ENCODE data around the gene CHMP3. TPM values are rescaled to one million over a fixed set of nuclear protein-coding genes. Genes with fewer than 3 reads are reported as not detected.

Gene CHMP3
- total RNA-seq, 2 experiments from 2014 or later: 8.5 to 27.2 TPM

GRCh38 chr2:86608832-86609410 is 45.7 kb upstream of the CHMP3 start:
- H3K79me2 ChIP-seq (ENCODE audit: insufficient read depth, low read depth, low read length): no peaks in the 10 kb centered on the region; the same call in 1 of the 2 replicates
- no peak for TF ChIP-seq EZH2phosphoT487 (IDR thresholded peaks at IDR 0.05; ENCODE audit: borderline replicate concordance, low read depth, low read length)
- TF ChIP-seq, protein P1, sequence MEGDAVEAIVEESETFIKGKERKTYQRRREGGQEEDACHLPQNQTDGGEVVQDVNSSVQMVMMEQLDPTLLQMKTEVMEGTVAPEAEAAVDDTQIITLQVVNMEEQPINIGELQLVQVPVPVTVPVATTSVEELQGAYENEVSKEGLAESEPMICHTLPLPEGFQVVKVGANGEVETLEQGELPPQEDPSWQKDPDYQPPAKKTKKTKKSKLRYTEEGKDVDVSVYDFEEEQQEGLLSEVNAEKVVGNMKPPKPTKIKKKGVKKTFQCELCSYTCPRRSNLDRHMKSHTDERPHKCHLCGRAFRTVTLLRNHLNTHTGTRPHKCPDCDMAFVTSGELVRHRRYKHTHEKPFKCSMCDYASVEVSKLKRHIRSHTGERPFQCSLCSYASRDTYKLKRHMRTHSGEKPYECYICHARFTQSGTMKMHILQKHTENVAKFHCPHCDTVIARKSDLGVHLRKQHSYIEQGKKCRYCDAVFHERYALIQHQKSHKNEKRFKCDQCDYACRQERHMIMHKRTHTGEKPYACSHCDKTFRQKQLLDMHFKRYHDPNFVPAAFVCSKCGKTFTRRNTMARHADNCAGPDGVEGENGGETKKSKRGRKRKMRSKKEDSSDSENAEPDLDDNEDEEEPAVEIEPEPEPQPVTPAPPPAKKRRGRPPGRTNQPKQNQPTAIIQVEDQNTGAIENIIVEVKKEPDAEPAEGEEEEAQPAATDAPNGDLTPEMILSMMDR (conservative IDR thresholded peaks at IDR 0.05; ENCODE audit: low read length): no peak
- H3K36me3 ChIP-seq (ENCODE audit: insufficient read depth, low read length): peaks cover 71% of the 10 kb centered on the region
- no peaks in the 10 kb centered on the region for H3K9me2 ChIP-seq (ENCODE audit: insufficient read depth, low read length)
- H3K4me3 ChIP-seq (ENCODE audit: low read depth, low read length, poor library complexity, severe bottlenecking): no peak overlapping the region
- BruUV-seq (replicated peaks): no TSS peak
- no peaks in the 10 kb centered on the region for H3K9me3 ChIP-seq (ENCODE audit: low read length)
- DNase-seq (ENCODE audit: low spot score): no peak
- POLR2A ChIA-PET: interaction anchor here (0.6 to 2.0 kb wide), 3 partner anchors 12 to 168 kb away, joined by 4 to 7 read pairs (median 5); partner anchors contain the start of gene KDM3A
- no peak overlapping the region for H3K4me2 ChIP-seq (ENCODE audit: low read length)
- intact Hi-C loops (cut with micrococcal nuclease; ENCODE audit: unreplicated experiment): no loop called here
- H2AFZ ChIP-seq (ENCODE audit: low read length): no peak overlapping the region
- CTCF ChIA-PET (ENCODE audit: unreplicated experiment): no interaction called here
- no peak overlapping the region for H3K27ac ChIP-seq (ENCODE audit: low read depth, low read length, poor library complexity, severe bottlenecking)
- H4K20me1 ChIP-seq (ENCODE audit: insufficient read depth, low read length): no peaks in the 10 kb centered on the region
- H3K4me1 ChIP-seq (ENCODE audit: insufficient read depth, low read length, poor library complexity, severe bottlenecking): no peaks in the 10 kb centered on the region

DNA sequence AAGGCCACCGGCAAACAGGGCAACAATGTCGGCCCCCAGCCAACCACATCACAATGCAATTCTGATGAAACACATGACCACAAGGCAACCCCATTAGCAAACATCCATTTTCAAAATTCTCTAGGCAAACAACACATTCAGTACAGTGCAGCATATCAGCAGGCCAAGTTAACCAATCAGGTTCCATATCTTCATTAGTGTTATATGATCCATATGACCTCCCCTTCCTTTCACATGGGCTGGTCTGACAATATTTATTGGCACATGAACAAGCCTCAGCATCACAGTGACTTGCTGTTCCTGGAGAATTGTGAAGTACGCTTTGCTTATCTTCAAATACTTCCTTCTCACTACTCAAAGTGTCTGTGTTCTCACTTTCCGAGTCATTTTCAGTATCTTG is 40.7 kb upstream of the CHMP3 start:
- TF ChIP-seq EZH2phosphoT487 (IDR thresholded peaks at IDR 0.05; ENCODE audit: borderline replicate concordance, low read depth, low read length): no peak
- TF ChIP-seq, protein P1 (conservative IDR thresholded peaks at IDR 0.05; ENCODE audit: low read length): no peak
- POLR2A ChIA-PET: no interaction called here
- Histone ChIP-seq H3K9me2 (ENCODE audit: insufficient read depth, low read length) (no peaks in the 10 kb centered on the region), H4K20me1 (ENCODE audit: insufficient read depth, low read length) (no peaks in the 10 kb centered on the region), H3K4me1 (ENCODE audit: insufficient read depth, low read length, poor library complexity, severe bottlenecking) (no peaks in the 10 kb centered on the region), H3K4me3 (ENCODE audit: low read depth, low read length, poor library complexity, severe bottlenecking) (no peak overlapping the region), H3K4me2 (ENCODE audit: low read length) (no peak overlapping the region), H3K27ac (ENCODE audit: low read depth, low read length, poor library complexity, severe bottlenecking) (no peak overlapping the region), H3K36me3 (ENCODE audit: insufficient read depth, low read length) (peaks cover 40% of the 10 kb centered on the region), H2AFZ (ENCODE audit: low read length) (no peak overlapping the region), H3K79me2 (ENCODE audit: insufficient read depth, low read depth, low read length) (no peaks in the 10 kb centered on the region), H3K9me3 (ENCODE audit: low read length) (no peaks in the 10 kb centered on the region)
- CTCF ChIA-PET (ENCODE audit: unreplicated experiment): no interaction called here
- no peak for DNase-seq (ENCODE audit: low spot score)
- intact Hi-C loops (cut with micrococcal nuclease; ENCODE audit: unreplicated experiment): no loop called here
- BruUV-seq (replicated peaks): TSS peak; percentile 39

DNA sequence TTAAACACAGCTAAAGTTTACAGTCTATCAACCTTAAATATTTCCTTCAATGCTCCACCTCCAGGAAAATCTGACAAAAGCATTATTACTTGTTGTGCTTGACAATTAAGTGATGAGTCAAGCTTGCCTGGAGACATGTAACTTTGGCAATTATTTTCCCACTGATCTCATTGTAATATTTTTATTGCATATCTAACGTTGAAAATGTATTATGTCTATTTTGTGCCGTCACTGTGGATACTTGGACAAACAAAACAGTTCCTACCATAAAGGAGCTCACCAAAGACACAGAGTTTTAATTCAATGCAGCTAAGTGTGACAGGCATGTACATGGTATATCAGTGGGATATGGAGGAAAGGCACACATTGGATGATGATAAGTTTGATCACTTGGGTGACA is 35.7 kb upstream of the CHMP3 start:
- Histone ChIP-seq H3K4me2 (ENCODE audit: low read length) (no peak overlapping the region), H3K27ac (ENCODE audit: low read depth, low read length, poor library complexity, severe bottlenecking) (no peak overlapping the region), H4K20me1 (ENCODE audit: insufficient read depth, low read length) (no peaks in the 10 kb centered on the region), H2AFZ (ENCODE audit: low read length) (no peak overlapping the region), H3K4me1 (ENCODE audit: insufficient read depth, low read length, poor library complexity, severe bottlenecking) (no peaks in the 10 kb centered on the region), H3K79me2 (ENCODE audit: insufficient read depth, low read depth, low read length) (no peaks in the 10 kb centered on the region), H3K36me3 (ENCODE audit: insufficient read depth, low read length) (peaks cover 5% of the 10 kb centered on the region; the same call in 1 of the 2 replicates), H3K9me3 (ENCODE audit: low read length) (no peaks in the 10 kb centered on the region), H3K9me2 (ENCODE audit: insufficient read depth, low read length) (no peaks in the 10 kb centered on the region), H3K4me3 (ENCODE audit: low read depth, low read length, poor library complexity, severe bottlenecking) (no peak overlapping the region)
- ChIA-PET CTCF (ENCODE audit: unreplicated experiment) (no interaction called here), POLR2A (no interaction called here)
- DNase-seq (ENCODE audit: low spot score): no peak
- no peak for TF ChIP-seq EZH2phosphoT487 (IDR thresholded peaks at IDR 0.05; ENCODE audit: borderline replicate concordance, low read depth, low read length)
- TF ChIP-seq, protein P1 (conservative IDR thresholded peaks at IDR 0.05; ENCODE audit: low read length): no peak
- intact Hi-C loops (cut with micrococcal nuclease; ENCODE audit: unreplicated experiment): no loop called here
- BruUV-seq (replicated peaks): no TSS peak

Measured in OCI-LY7 (cell line).